IMR-90 (cell line): ENCODE data around the gene PIP5K1B. TPM values are rescaled to one million over a fixed set of nuclear protein-coding genes. Genes with fewer than 3 reads are reported as not detected.

Experiments
- ATAC-seq: fragments of 200-7000 bp; cut with Tn5 transposase; 2 replicates; pipeline ENCODE4 v1.9.1; 2020; ENCODE audit warnings: low read depth, mild to moderate bottlenecking, moderate library complexity
- BruUV-seq: library from RNA; stranded (reverse); fragments of 400-500 nt; replicated peaks from 2 replicates; lab custom pipeline; 2021; lab: Mats Ljungman, UMichigan
- CTCF ChIA-PET: fragments of 300-600 bp; formaldehyde crosslinking; extraction: SDS; loops from one replicate; lab custom pipeline; 2021; ENCODE audit warnings: antibody characterized with exemption; lab: Yijun Ruan, JAX
- POLR2A ChIA-PET: fragments of 300-600 bp; sonication (Branson Sonifier 250); formaldehyde crosslinking; loops from one replicate; lab custom pipeline; 2022; ENCODE audit warnings: antibody characterized with exemption; ENCODE audit not compliant: unreplicated experiment; lab: Charles Lee
- DNase-seq: peaks from one replicate; pipeline ENCODE4 v3.0.0; 2013
- H2AFZ ChIP-seq: replicated peaks from 2 replicates; pipeline ENCODE3; 2013; ENCODE audit warnings: low read length, mild to moderate bottlenecking; ENCODE audit not compliant: poor library complexity
- H2AK5ac ChIP-seq: 2 replicates; pipeline ENCODE4 v1.6.1; 2013; ENCODE audit warnings: low read depth, low read length, inconsistent platforms
- H2AK9ac ChIP-seq: replicated peaks from 2 replicates; pipeline ENCODE3; 2013; ENCODE audit warnings: mild to moderate bottlenecking, low read depth, low read length, moderate library complexity; ENCODE audit not compliant: poor library complexity
- H2BK120ac ChIP-seq: 2 replicates; pipeline ENCODE4 v1.6.1; 2013; ENCODE audit warnings: low read depth, low read length, inconsistent platforms
- H2BK15ac ChIP-seq: 3 replicates; pipeline ENCODE4 v1.6.1; 2013; ENCODE audit warnings: low read depth, low read length, inconsistent platforms
- H2BK20ac ChIP-seq: 2 replicates; pipeline ENCODE4 v1.6.1; 2013; ENCODE audit warnings: low read depth, mild to moderate bottlenecking, inconsistent platforms, low read length, moderate library complexity
- H2BK5ac ChIP-seq: 2 replicates; pipeline ENCODE4 v1.6.1; 2013; ENCODE audit warnings: mild to moderate bottlenecking, low read depth, low read length, inconsistent platforms; ENCODE audit not compliant: poor library complexity, severe bottlenecking
- H3K14ac ChIP-seq: replicated peaks from 2 replicates; pipeline ENCODE4 v1.6.1; 2013; ENCODE audit warnings: low read depth, low read length, inconsistent platforms
- H3K18ac ChIP-seq: 2 replicates; pipeline ENCODE4 v1.6.1; 2013; ENCODE audit warnings: low read depth, low read length, control low read depth
- H3K23ac ChIP-seq: 2 replicates; pipeline ENCODE4 v1.6.1; 2013; ENCODE audit warnings: low read depth, low read length, inconsistent platforms
- H3K27ac ChIP-seq: 2 replicates; pipeline ENCODE4 v1.5.1; 2013; ENCODE audit warnings: mild to moderate bottlenecking, control low read depth, low read length; ENCODE audit not compliant: insufficient read depth
- H3K27me3 ChIP-seq: 2 replicates; pipeline ENCODE4 v1.6.1; 2013; ENCODE audit warnings: low read length; ENCODE audit not compliant: control insufficient read depth, insufficient read depth
- H3K36me3 ChIP-seq: 2 replicates; pipeline ENCODE4 v1.6.1; 2013; ENCODE audit warnings: low read length, mixed read lengths; ENCODE audit not compliant: control insufficient read depth, insufficient read depth
- H3K4ac ChIP-seq: 2 replicates; pipeline ENCODE4 v1.6.1; 2013; ENCODE audit warnings: low read depth, low read length, inconsistent platforms
- H3K4me1 ChIP-seq: 2 replicates; pipeline ENCODE4 v1.6.1; 2013; ENCODE audit warnings: low read length, mixed read lengths; ENCODE audit not compliant: control insufficient read depth, insufficient read depth
- H3K4me2 ChIP-seq: 2 replicates; pipeline ENCODE4 v1.6.1; 2013; ENCODE audit warnings: low read depth, mild to moderate bottlenecking, control low read depth, low read length, moderate library complexity
- H3K4me3 ChIP-seq: 2 replicates; pipeline ENCODE4 v1.5.1; 2013; ENCODE audit warnings: low read depth, mild to moderate bottlenecking, control low read depth, low read length, moderate library complexity; ENCODE audit not compliant: insufficient read depth
- H3K56ac ChIP-seq: 2 replicates; pipeline ENCODE4 v1.6.1; 2013; ENCODE audit warnings: low read length, inconsistent platforms; ENCODE audit not compliant: insufficient read depth; ENCODE audit errors: extremely low read depth
- H3K79me1 ChIP-seq, 2 experiments: 2 replicates each; pipeline ENCODE4 v1.6.1; 2013; ENCODE audit warnings: low read length in 2 of 2, inconsistent platforms in 1 of 2, low read depth in 1 of 2
- H3K9ac ChIP-seq: 2 replicates; pipeline ENCODE4 v1.6.1; 2013; ENCODE audit warnings: low read depth, low read length, control low read depth
- H3K9me1 ChIP-seq: 2 replicates; pipeline ENCODE4 v1.6.1; 2013; ENCODE audit warnings: low read length, inconsistent platforms; ENCODE audit not compliant: insufficient read depth
- H3K9me3 ChIP-seq: 2 replicates; pipeline ENCODE4 v1.6.1; 2013; ENCODE audit warnings: low read length; ENCODE audit not compliant: control insufficient read depth, insufficient read depth
- H4K20me1 ChIP-seq: 2 replicates; pipeline ENCODE4 v1.6.1; 2013; ENCODE audit warnings: low read length, inconsistent platforms; ENCODE audit not compliant: insufficient read depth
- H4K5ac ChIP-seq: 2 replicates; pipeline ENCODE4 v1.6.1; 2013; ENCODE audit warnings: mild to moderate bottlenecking, low read depth, low read length, control low read depth
- H4K8ac ChIP-seq, 2 experiments: 2 replicates each; pipeline ENCODE4 v1.6.1; 2013; ENCODE audit warnings: low read depth in 2 of 2, low read length in 2 of 2, control low read depth in 1 of 2, inconsistent platforms in 1 of 2
- H4K91ac ChIP-seq: 2 replicates; pipeline ENCODE4 v1.6.1; 2013; ENCODE audit warnings: low read depth, low read length, inconsistent platforms; ENCODE audit not compliant: insufficient read depth
- BHLHE40 ChIP-seq: fragments of 150-350 bp; IDR thresholded peaks from 2 replicates; pipeline ENCODE4 v1.6.1; 2016; ENCODE audit warnings: mild to moderate bottlenecking, low read depth, low read length
- CEBPB ChIP-seq: IDR thresholded peaks from 2 replicates; pipeline ENCODE4 v1.6.1; 2012; ENCODE audit warnings: low read depth, low read length, improper control_type of control experiment
- CHD1 ChIP-seq: IDR thresholded peaks from 2 replicates; pipeline ENCODE4 v1.6.1; 2012; ENCODE audit warnings: low read depth, low read length, improper control_type of control experiment
- FOS ChIP-seq: fragments of 150-350 bp; IDR thresholded peaks from 2 replicates; pipeline ENCODE4 v1.6.1; 2016; ENCODE audit warnings: low read depth, low read length
- MAFK ChIP-seq: IDR thresholded peaks from 2 replicates; pipeline ENCODE4 v1.6.1; 2012; ENCODE audit warnings: low read depth, low read length, improper control_type of control experiment
- MAZ ChIP-seq: IDR thresholded peaks from 2 replicates; pipeline ENCODE4 v1.6.1; 2012; ENCODE audit warnings: low read depth, mild to moderate bottlenecking, low read length, improper control_type of control experiment, moderate library complexity, borderline replicate concordance
- MXI1 ChIP-seq: IDR thresholded peaks from 2 replicates; pipeline ENCODE4 v1.6.1; 2012; ENCODE audit warnings: low read depth, mild to moderate bottlenecking, low read length, moderate library complexity, borderline replicate concordance
- NFE2L2 ChIP-seq: fragments of 150-350 bp; IDR thresholded peaks from 2 replicates; pipeline ENCODE4 v1.6.1; 2016; ENCODE audit warnings: low read depth, mild to moderate bottlenecking, low read length
- POLR2A ChIP-seq: IDR thresholded peaks from 2 replicates; pipeline ENCODE4 v1.6.1; 2012; ENCODE audit warnings: mild to moderate bottlenecking, low read depth, low read length
- RAD21 ChIP-seq: IDR thresholded peaks from 2 replicates; pipeline ENCODE4 v1.6.1; 2012; ENCODE audit warnings: low read length, improper control_type of control experiment
- RCOR1 ChIP-seq: IDR thresholded peaks from 2 replicates; pipeline ENCODE4 v1.6.1; 2012; ENCODE audit warnings: mild to moderate bottlenecking, low read length, improper control_type of control experiment; ENCODE audit not compliant: insufficient replicate concordance
- RFX5 ChIP-seq: IDR thresholded peaks from 2 replicates; pipeline ENCODE4 v1.8.0; 2012; ENCODE audit warnings: low read depth, mild to moderate bottlenecking, low read length, moderate library complexity
- SMC3 ChIP-seq: fragments of 150-350 bp; IDR thresholded peaks from 2 replicates; pipeline ENCODE4 v1.6.1; 2016; ENCODE audit warnings: low read depth, mild to moderate bottlenecking, antibody characterized with exemption, low read length, moderate library complexity
- USF2 ChIP-seq: fragments of 150-350 bp; IDR thresholded peaks from 2 replicates; pipeline ENCODE4 v1.6.1; 2017; ENCODE audit warnings: mild to moderate bottlenecking, antibody characterized with exemption, low read length, low read depth
- WGBS, 2 experiments: methylation state at CpG; one replicate each; pipeline versions ENCODE4 v1.1.5 to v1.1.7; 2013; ENCODE audit warnings: missing lambda C conversion rate in 2 of 2; ENCODE audit not compliant: insufficient read length in 1 of 2; ENCODE audit errors: extremely low coverage in 2 of 2; 5-methylcytosine and 5-hydroxymethylcytosine counted together
- dilution Hi-C: fragments of 300-500 bp; cut with HindIII; formaldehyde crosslinking; loops from one replicate; pipeline ENCODE4 v1.14.3; 2018; ENCODE audit warnings: low sequenced_read_pairs; ENCODE audit not compliant: unreplicated experiment
- in situ Hi-C: fragments of 300-500 bp; cut with MboI; formaldehyde crosslinking; loops from 3 replicates; pipeline ENCODE4 v1.14.3; 2019; ENCODE audit warnings: low sequenced_read_pairs, inconsistent platforms, mixed read lengths
- intact Hi-C: fragments of 100-400 bp; cut with micrococcal nuclease; formaldehyde crosslinking; loops from 2 replicates; pipeline ENCODE4 v1.10.0; 2022
- polyA plus RNA-seq, 3 experiments: library from polyadenylated mRNA; depleted of rRNA; stranded (reverse); fragments of >200 nt; gene quantifications; 2 replicates each; pipeline ENCODE4 v1.2.3, GENCODE V29; 2012; ENCODE audit warnings: low replicate concordance in 1 of 3
- total RNA-seq: library from RNA; depleted of rRNA; stranded (reverse); fragments of >200 nt; gene quantifications from 2 replicates; pipeline ENCODE4 v1.2.3, GENCODE V29; 2012
- TF ChIP-seq, protein P1 (sequence below): fragments of 150-350 bp; IDR thresholded peaks from 2 replicates; pipeline ENCODE4 v1.6.1; 2016; ENCODE audit warnings: low read depth, mild to moderate bottlenecking, low read length, moderate library complexity, borderline replicate concordance
- TF ChIP-seq, protein P2 (sequence below): conservative IDR thresholded peaks from 2 replicates; pipeline ENCODE4 v1.5.1; 2012; ENCODE audit warnings: mild to moderate bottlenecking, low read depth, low read length, improper control_type of control experiment

PIP5K1B gene
- total and polyA plus RNA-seq, 2 of the 4 experiments (the other 2 are of a cell fraction) = not detected

DNA sequence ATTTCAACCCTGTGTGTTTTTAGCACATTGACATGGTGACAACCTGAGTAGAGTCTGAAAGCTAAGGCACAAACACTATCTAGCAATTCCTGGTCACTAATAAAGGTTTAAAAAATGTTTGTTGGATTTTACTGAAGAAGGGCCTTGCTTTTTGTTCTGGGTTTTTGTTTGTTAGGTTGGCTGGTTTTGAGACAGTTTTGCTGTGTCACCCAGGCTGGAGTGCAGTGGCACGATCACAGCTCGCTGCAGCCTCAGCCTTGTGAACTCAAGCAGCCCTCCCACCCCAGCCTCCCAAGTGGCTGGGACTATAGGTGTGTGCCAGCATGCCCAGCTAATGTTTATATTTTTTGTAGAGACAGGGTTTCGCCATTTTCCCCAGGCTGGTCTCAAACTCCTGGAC is 269.9 kb downstream of the PIP5K1B start:
- Histone ChIP-seq H3K9ac (no peak overlapping the region), H2AK5ac (no peak overlapping the region), H2AFZ (no peak overlapping the region), H3K36me3 (no peaks in the 10 kb centered on the region), H3K4me1 (no peaks in the 10 kb centered on the region), H3K9me3 (no peaks in the 10 kb centered on the region), H3K23ac (no peak overlapping the region), H4K8ac (no peak overlapping the region), H3K56ac (no peak overlapping the region), H3K4me3 (no peak overlapping the region), H2BK5ac (no peak overlapping the region), H3K4me2 (no peak overlapping the region), H4K20me1 (no peaks in the 10 kb centered on the region), H3K9me1 (no peaks in the 10 kb centered on the region), H3K79me1 (no peaks in the 10 kb centered on the region), H2BK15ac (no peak overlapping the region), H3K18ac (no peak overlapping the region), H4K91ac (no peak overlapping the region), H2AK9ac (no peak overlapping the region), H3K27ac (no peak overlapping the region), H3K14ac (no peak overlapping the region), H3K4ac (no peak overlapping the region), H2BK20ac (no peak overlapping the region), H2BK120ac (no peak overlapping the region), H4K5ac (no peak overlapping the region), H3K27me3 (peaks cover 2% of the 10 kb centered on the region; the same call in 1 of the 2 replicates)
- ATAC-seq = no peak
- dilution Hi-C loops (no loop called here), in situ Hi-C loops (no loop called here), intact Hi-C loops (no loop called here)
- BruUV-seq = no TSS peak
- WGBS, 2 experiments = no CpG with 5 or more reads among the region's 3 CpGs
- POLR2A ChIA-PET = no interaction called here
- DNase-seq = no peak
- no peak for TF ChIP-seq MXI1
- no peak for TF ChIP-seq FOS
- no peak for TF ChIP-seq CEBPB
- TF ChIP-seq RFX5 = no peak
- no peak for TF ChIP-seq MAFK
- TF ChIP-seq, protein P1, sequence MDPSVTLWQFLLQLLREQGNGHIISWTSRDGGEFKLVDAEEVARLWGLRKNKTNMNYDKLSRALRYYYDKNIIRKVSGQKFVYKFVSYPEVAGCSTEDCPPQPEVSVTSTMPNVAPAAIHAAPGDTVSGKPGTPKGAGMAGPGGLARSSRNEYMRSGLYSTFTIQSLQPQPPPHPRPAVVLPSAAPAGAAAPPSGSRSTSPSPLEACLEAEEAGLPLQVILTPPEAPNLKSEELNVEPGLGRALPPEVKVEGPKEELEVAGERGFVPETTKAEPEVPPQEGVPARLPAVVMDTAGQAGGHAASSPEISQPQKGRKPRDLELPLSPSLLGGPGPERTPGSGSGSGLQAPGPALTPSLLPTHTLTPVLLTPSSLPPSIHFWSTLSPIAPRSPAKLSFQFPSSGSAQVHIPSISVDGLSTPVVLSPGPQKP = no peak
- TF ChIP-seq RAD21 = no peak
- no peak for TF ChIP-seq SMC3
- TF ChIP-seq RCOR1 = no peak
- no peak for TF ChIP-seq USF2
- no peak for TF ChIP-seq NFE2L2
- TF ChIP-seq CHD1 = no peak
- TF ChIP-seq POLR2A = no peak
- TF ChIP-seq, protein P2, sequence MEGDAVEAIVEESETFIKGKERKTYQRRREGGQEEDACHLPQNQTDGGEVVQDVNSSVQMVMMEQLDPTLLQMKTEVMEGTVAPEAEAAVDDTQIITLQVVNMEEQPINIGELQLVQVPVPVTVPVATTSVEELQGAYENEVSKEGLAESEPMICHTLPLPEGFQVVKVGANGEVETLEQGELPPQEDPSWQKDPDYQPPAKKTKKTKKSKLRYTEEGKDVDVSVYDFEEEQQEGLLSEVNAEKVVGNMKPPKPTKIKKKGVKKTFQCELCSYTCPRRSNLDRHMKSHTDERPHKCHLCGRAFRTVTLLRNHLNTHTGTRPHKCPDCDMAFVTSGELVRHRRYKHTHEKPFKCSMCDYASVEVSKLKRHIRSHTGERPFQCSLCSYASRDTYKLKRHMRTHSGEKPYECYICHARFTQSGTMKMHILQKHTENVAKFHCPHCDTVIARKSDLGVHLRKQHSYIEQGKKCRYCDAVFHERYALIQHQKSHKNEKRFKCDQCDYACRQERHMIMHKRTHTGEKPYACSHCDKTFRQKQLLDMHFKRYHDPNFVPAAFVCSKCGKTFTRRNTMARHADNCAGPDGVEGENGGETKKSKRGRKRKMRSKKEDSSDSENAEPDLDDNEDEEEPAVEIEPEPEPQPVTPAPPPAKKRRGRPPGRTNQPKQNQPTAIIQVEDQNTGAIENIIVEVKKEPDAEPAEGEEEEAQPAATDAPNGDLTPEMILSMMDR = no peak
- no peak for TF ChIP-seq BHLHE40
- no peak for TF ChIP-seq MAZ
- CTCF ChIA-PET = no interaction called here
